ENCODE results near the gene P2RY8.
"Not testable (repeated sequence)": the region's sequence is repeated elsewhere in the genome, so short reads cannot be mapped to it uniquely, and the experiment has no call there.

P2RY8 gene

GRCh38 chrX:1493877-1494510 is 43.0 kb downstream of the P2RY8 start:
- Histone ChIP-seq H3K4me1 (ENCODE audit: control insufficient read depth in 1 of 2, insufficient read depth in 1 of 2, low read depth in 1 of 2, low read length in 1 of 2) (peaks cover 17 to 20% of the 10 kb centered on the region in 2 experiments), H3K27me3 (no peaks in the 10 kb centered on the region), H3K36me3 (peaks cover 4% of the 10 kb centered on the region), H3K9me3 (no peaks in the 10 kb centered on the region), H3K27ac (peak overlapping the region; percentile 82), H3K4me3 (ENCODE audit: low read depth in 1 of 2, low read length in 1 of 2) (peak overlapping the region; percentile 37 to 42)
- TF ChIP-seq CTCF (IDR thresholded peaks at IDR 0.05) = no peak

GRCh38 chrX:1493412-1493811 is 43.6 kb downstream of the P2RY8 start:
- TF ChIP-seq CTCF (IDR thresholded peaks at IDR 0.05) = no peak
- Histone ChIP-seq H3K36me3 (peaks cover 9% of the 10 kb centered on the region), H3K27me3 (no peaks in the 10 kb centered on the region), H3K9me3 (no peaks in the 10 kb centered on the region), H3K4me3 (ENCODE audit: low read depth in 1 of 2, low read length in 1 of 2) (peak overlapping the region; percentile 37 to 42), H3K27ac (peak overlapping the region; percentile 82), H3K4me1 (ENCODE audit: control insufficient read depth in 1 of 2, insufficient read depth in 1 of 2, low read depth in 1 of 2, low read length in 1 of 2) (peaks cover 17 to 20% of the 10 kb centered on the region in 2 experiments)

- Histone ChIP-seq H3K4me3 (ENCODE audit: low read depth in 1 of 2, low read length in 1 of 2) (no peak overlapping the region), H3K27me3 (no peaks in the 10 kb centered on the region), H3K27ac (peak overlapping the region; percentile 64), H3K4me1 (ENCODE audit: control insufficient read depth in 1 of 2, insufficient read depth in 1 of 2, low read depth in 1 of 2, low read length in 1 of 2) (peaks cover 17 to 20% of the 10 kb centered on the region in 2 experiments), H3K9me3 (no peaks in the 10 kb centered on the region), H3K36me3 (peaks cover 13% of the 10 kb centered on the region)
- no peak for TF ChIP-seq CTCF (IDR thresholded peaks at IDR 0.05)
Observed at GRCh38 chrX:1492421-1493012, 44.5 kb downstream of the P2RY8 start.

GRCh38 chrX:1491851-1492349 is 45.1 kb downstream of the P2RY8 start:
- Histone ChIP-seq H3K27me3 (no peaks in the 10 kb centered on the region), H3K9me3 (no peaks in the 10 kb centered on the region), H3K27ac (peak overlapping the region; percentile 64), H3K4me3 (ENCODE audit: low read depth in 1 of 2, low read length in 1 of 2) (no peak overlapping the region), H3K4me1 (ENCODE audit: control insufficient read depth in 1 of 2, insufficient read depth in 1 of 2, low read depth in 1 of 2, low read length in 1 of 2) (peaks cover 17 to 20% of the 10 kb centered on the region in 2 experiments), H3K36me3 (peaks cover 17% of the 10 kb centered on the region)
- no peak for TF ChIP-seq CTCF (IDR thresholded peaks at IDR 0.05)

GRCh38 chrX:1491248-1491647 is 45.7 kb downstream of the P2RY8 start:
- H3K27me3 ChIP-seq; H3K27ac ChIP-seq; H3K4me3 ChIP-seq (ENCODE audit: low read depth in 1 of 2, low read length in 1 of 2); H3K9me3 ChIP-seq: not testable (repeated sequence)
- Histone ChIP-seq H3K36me3 (peaks cover 17% of the 10 kb centered on the region), H3K4me1 (ENCODE audit: control insufficient read depth in 1 of 2, insufficient read depth in 1 of 2, low read depth in 1 of 2, low read length in 1 of 2) (peaks cover 20% of the 10 kb centered on the region in 2 experiments)

GRCh38 chrX:1490723-1491122 is 46.3 kb downstream of the P2RY8 start:
- not testable (repeated sequence) for H3K27me3 ChIP-seq; H3K27ac ChIP-seq; H3K4me3 ChIP-seq (ENCODE audit: low read depth in 1 of 2, low read length in 1 of 2); H3K9me3 ChIP-seq
- peaks cover 17% of the 10 kb centered on the region for H3K36me3 ChIP-seq
- peaks cover 20% of the 10 kb centered on the region in 2 experiments for H3K4me1 ChIP-seq (ENCODE audit: control insufficient read depth in 1 of 2, insufficient read depth in 1 of 2, low read depth in 1 of 2, low read length in 1 of 2)

- not testable (repeated sequence) for H3K9me3 ChIP-seq; H3K27ac ChIP-seq; H3K27me3 ChIP-seq; H3K4me3 ChIP-seq (ENCODE audit: low read depth in 1 of 2, low read length in 1 of 2)
- peaks cover 17% of the 10 kb centered on the region for H3K36me3 ChIP-seq
- peaks cover 19 to 22% of the 10 kb centered on the region in 2 experiments for H3K4me1 ChIP-seq (ENCODE audit: control insufficient read depth in 1 of 2, insufficient read depth in 1 of 2, low read depth in 1 of 2, low read length in 1 of 2)
Observed at GRCh38 chrX:1489354-1489753, 47.6 kb downstream of the P2RY8 start.

Measured in neutrophil (primary cell).